Keratinocyte (primary cell): Measurements from ENCODE around the gene C11orf91. TPM values are rescaled to one million over a fixed set of nuclear protein-coding genes. Genes with fewer than 3 reads are reported as not detected.
"Not testable (repeated sequence)": the region's sequence is repeated elsewhere in the genome, so short reads cannot be mapped to it uniquely, and the experiment has no call there.

Source experiments
- DNase-seq: peaks from one replicate; pipeline ENCODE4 v3.0.0-alpha.2; 2011; ENCODE audit warnings: low read depth, missing footprints, low spot score
- FAIRE-seq: peaks from 2 replicates; lab custom pipeline; 2011; peaks lifted over from hg19 to GRCh38; lab: Jason Lieb, UNC
- H2AFZ ChIP-seq: 2 replicates; pipeline ENCODE4 v1.6.0; 2012; ENCODE audit warnings: low read length, control low read depth, inconsistent platforms; ENCODE audit not compliant: control insufficient read depth
- H3K27ac ChIP-seq: 2 replicates; pipeline ENCODE4 v1.5.1; 2011; ENCODE audit warnings: low read length; ENCODE audit not compliant: control insufficient read depth, insufficient read depth
- H3K27me3 ChIP-seq: 3 replicates; pipeline ENCODE4 v1.6.0; 2011; ENCODE audit warnings: low read length; ENCODE audit not compliant: control insufficient read depth, insufficient read depth; ENCODE audit errors: extremely low read depth
- H3K36me3 ChIP-seq, 2 experiments: 2 replicates in 1 of 2; 3 replicates in 1 of 2; pipeline ENCODE4 v1.5.1; 2011; ENCODE audit warnings: low read length in 2 of 2, mild to moderate bottlenecking in 1 of 2; ENCODE audit not compliant: control insufficient read depth in 2 of 2, insufficient read depth in 2 of 2; ENCODE audit errors: extremely low read depth in 1 of 2
- H3K4me1 ChIP-seq: 3 replicates; pipeline ENCODE4 v1.5.1; 2011; ENCODE audit warnings: low read length; ENCODE audit not compliant: control insufficient read depth, insufficient read depth; ENCODE audit errors: extremely low read depth
- H3K4me2 ChIP-seq: 3 replicates; pipeline ENCODE4 v1.6.0; 2011; ENCODE audit warnings: low read depth, low read length; ENCODE audit not compliant: control insufficient read depth, insufficient read depth; ENCODE audit errors: extremely low read depth
- H3K4me3 ChIP-seq, 3 experiments: fragments of 200-600 bp in 1 of 3; sonication (generic) in 1 of 3; 2 replicates in 2 of 3; 3 replicates in 1 of 3; pipeline ENCODE4 v1.5.1; 2011 to 2016; ENCODE audit warnings: low read length in 3 of 3, mild to moderate bottlenecking in 3 of 3, control low read depth in 2 of 3, inconsistent platforms in 1 of 3, low read depth in 1 of 3, mixed read lengths in 1 of 3, mixed run types in 1 of 3, moderate library complexity in 1 of 3; ENCODE audit not compliant: control insufficient read depth in 2 of 3, insufficient read depth in 2 of 3; ENCODE audit errors: extremely low read depth in 1 of 3
- H3K79me2 ChIP-seq: 2 replicates; pipeline ENCODE4 v1.6.0; 2012; ENCODE audit warnings: low read length; ENCODE audit not compliant: control insufficient read depth, insufficient read depth
- H3K9ac ChIP-seq: 3 replicates; pipeline ENCODE4 v1.6.0; 2011; ENCODE audit warnings: low read length; ENCODE audit not compliant: control insufficient read depth, insufficient read depth; ENCODE audit errors: extremely low read depth
- H3K9me1 ChIP-seq: 3 replicates; pipeline ENCODE4 v1.6.0; 2011; ENCODE audit warnings: low read length; ENCODE audit not compliant: control insufficient read depth, insufficient read depth; ENCODE audit errors: extremely low read depth
- H3K9me3 ChIP-seq: 2 replicates; pipeline ENCODE4 v1.5.1; 2012; ENCODE audit warnings: low read depth, low read length; ENCODE audit not compliant: control insufficient read depth
- H4K20me1 ChIP-seq: 3 replicates; pipeline ENCODE4 v1.6.0; 2011; ENCODE audit warnings: low read length; ENCODE audit not compliant: control insufficient read depth, insufficient read depth; ENCODE audit errors: extremely low read depth
- EZH2 ChIP-seq: IDR thresholded peaks from one replicate; pipeline ENCODE4 v1.6.1; 2012; ENCODE audit warnings: inconsistent platforms, mild to moderate bottlenecking, low read length, moderate library complexity
- dilution Hi-C: fragments of 300-500 bp; cut with MboI; formaldehyde crosslinking; loops from one replicate; pipeline ENCODE4 v1.7.0; 2020; ENCODE audit warnings: low sequenced_read_pairs; ENCODE audit not compliant: extremely low pct_ligation_motif_present
- polyA plus RNA-seq, 5 experiments: library from polyadenylated mRNA; depleted of rRNA in 3 of 5; stranded (reverse) in 3 of 5; stranded (forward) in 1 of 5; unstranded in 1 of 5; fragments of >200 nt; gene quantifications; 1 replicate in 1 of 5; 2 replicates in 3 of 5; 3 replicates in 1 of 5; pipeline versions ENCODE4 v1.2.1 to v1.2.3, GENCODE V29; 2011 to 2012; ENCODE audit warnings: missing spikeins in 2 of 5, low read depth in 1 of 5, low replicate concordance in 1 of 5
- TF ChIP-seq, protein P1 (sequence below), 3 experiments: IDR thresholded peaks in 1 of 3; conservative IDR thresholded peaks in 1 of 3; optimal IDR thresholded peaks in 1 of 3; 2 replicates in 2 of 3; 3 replicates in 1 of 3; pipeline versions ENCODE3 to v1.5.1; 2011; ENCODE audit warnings: low read length in 3 of 3, mild to moderate bottlenecking in 3 of 3, moderate library complexity in 2 of 3, control low read depth in 1 of 3, inconsistent platforms in 1 of 3; ENCODE audit not compliant: insufficient read depth in 2 of 3; ENCODE audit errors: extremely low read depth in 1 of 3

Gene C11orf91
- polyA plus RNA-seq, 1 donor (not counting 4 experiments of a cell fraction or from before 2014, with no cell fraction given) = 0.10 TPM

DNA sequence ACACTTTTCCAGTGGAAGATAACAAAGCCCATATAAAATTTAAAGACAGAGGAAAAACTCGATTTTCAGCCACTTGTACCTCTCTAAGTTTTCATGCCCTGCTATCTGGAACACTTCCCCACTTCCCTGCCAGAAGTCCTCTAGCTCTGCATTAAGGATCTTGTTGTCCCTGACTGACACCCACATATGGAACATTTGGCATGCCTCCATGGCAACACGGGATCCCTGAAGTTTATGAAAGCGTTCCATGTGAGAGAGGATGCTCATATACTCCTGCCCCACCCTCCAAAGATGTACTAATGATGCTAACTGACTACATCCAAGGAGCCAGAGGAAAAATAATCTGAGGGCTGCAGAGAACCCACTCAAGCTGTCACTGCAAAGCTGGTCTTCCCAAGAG is 8.8 kb upstream of the C11orf91 start:
- Histone ChIP-seq H3K9me1 (no peaks in the 10 kb centered on the region), H2AFZ (no peak overlapping the region), H3K27me3 (no peaks in the 10 kb centered on the region), H3K79me2 (peaks cover 38% of the 10 kb centered on the region), H3K9me3 (no peaks in the 10 kb centered on the region), H3K9ac (no peak overlapping the region), H3K36me3 (peaks cover 36 to 55% of the 10 kb centered on the region in 2 experiments), H4K20me1 (no peaks in the 10 kb centered on the region), H3K27ac (no peak overlapping the region), H3K4me3 (no peak overlapping the region), H3K4me2 (no peak overlapping the region), H3K4me1 (peaks cover 29% of the 10 kb centered on the region)
- FAIRE-seq (no peak), DNase-seq (no peak)
- dilution Hi-C loops = no loop called here
- TF ChIP-seq EZH2 = no peak
- TF ChIP-seq, protein P1, sequence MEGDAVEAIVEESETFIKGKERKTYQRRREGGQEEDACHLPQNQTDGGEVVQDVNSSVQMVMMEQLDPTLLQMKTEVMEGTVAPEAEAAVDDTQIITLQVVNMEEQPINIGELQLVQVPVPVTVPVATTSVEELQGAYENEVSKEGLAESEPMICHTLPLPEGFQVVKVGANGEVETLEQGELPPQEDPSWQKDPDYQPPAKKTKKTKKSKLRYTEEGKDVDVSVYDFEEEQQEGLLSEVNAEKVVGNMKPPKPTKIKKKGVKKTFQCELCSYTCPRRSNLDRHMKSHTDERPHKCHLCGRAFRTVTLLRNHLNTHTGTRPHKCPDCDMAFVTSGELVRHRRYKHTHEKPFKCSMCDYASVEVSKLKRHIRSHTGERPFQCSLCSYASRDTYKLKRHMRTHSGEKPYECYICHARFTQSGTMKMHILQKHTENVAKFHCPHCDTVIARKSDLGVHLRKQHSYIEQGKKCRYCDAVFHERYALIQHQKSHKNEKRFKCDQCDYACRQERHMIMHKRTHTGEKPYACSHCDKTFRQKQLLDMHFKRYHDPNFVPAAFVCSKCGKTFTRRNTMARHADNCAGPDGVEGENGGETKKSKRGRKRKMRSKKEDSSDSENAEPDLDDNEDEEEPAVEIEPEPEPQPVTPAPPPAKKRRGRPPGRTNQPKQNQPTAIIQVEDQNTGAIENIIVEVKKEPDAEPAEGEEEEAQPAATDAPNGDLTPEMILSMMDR (optimal IDR thresholded peaks at IDR 0.05 in 1 of 3, IDR thresholded peaks at IDR 0.05 in 1 of 3, conservative IDR thresholded peaks at IDR 0.05 in 1 of 3; ENCODE audit: extremely low read depth in 1 of 3, insufficient read depth in 2 of 3, low read length in 3 of 3) = no peak

DNA sequence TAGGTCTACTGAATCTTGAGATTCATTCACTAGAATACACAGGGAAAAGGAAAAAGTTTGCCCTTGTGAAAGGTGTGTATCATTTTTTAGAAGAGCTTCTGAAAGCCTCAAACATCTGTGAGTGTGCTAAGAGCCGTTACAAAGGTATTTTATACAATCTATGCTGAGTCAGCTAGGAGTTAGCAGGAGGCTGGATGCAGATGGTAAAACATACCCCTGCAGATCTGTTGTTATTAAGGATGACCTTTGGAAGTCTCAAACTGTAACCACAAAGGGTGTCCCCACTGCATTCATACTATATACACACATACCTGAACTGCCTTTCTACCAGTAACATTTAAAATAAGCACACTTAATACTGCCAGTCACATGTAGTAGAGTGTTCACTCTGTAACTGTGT is 8.4 kb upstream of the C11orf91 start:
- Histone ChIP-seq H3K79me2 (peaks cover 37% of the 10 kb centered on the region), H3K9me3 (no peaks in the 10 kb centered on the region), H3K9ac (no peak overlapping the region), H3K36me3 (peaks cover 39 to 52% of the 10 kb centered on the region in 2 experiments), H3K4me2 (no peak overlapping the region), H3K9me1 (no peaks in the 10 kb centered on the region), H3K27me3 (no peaks in the 10 kb centered on the region), H2AFZ (no peak overlapping the region), H3K27ac (no peak overlapping the region), H3K4me3 (no peak overlapping the region), H3K4me1 (peaks cover 34% of the 10 kb centered on the region), H4K20me1 (no peaks in the 10 kb centered on the region)
- dilution Hi-C loops = no loop called here
- TF ChIP-seq EZH2 = no peak
- TF ChIP-seq, protein P1 (optimal IDR thresholded peaks at IDR 0.05 in 1 of 3, IDR thresholded peaks at IDR 0.05 in 1 of 3, conservative IDR thresholded peaks at IDR 0.05 in 1 of 3; ENCODE audit: extremely low read depth in 1 of 3, insufficient read depth in 2 of 3, low read length in 3 of 3) = no peak
- no peak for FAIRE-seq
- DNase-seq = no peak

DNA sequence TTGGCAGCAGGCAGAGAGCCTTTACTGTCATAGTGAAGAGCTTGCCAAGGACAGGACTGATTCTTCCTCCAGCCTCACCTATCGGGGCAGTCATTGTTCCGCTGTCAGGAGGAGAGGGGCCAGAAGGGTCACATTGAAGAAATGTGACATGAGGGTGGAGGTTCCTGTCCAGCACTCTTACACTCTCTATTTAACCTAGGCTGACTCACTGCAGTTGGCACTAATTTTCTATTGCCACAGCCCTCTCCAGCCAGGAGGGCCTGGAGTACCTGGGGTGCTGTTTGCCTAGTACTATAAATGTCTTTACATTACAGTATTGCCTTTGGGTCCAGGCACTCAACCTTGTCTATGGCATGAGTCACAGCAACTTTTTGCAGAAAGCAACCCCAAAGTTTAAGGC is 7.2 kb upstream of the C11orf91 start:
- H3K27ac ChIP-seq, H3K4me3 ChIP-seq, DNase-seq, H3K27me3 ChIP-seq, dilution Hi-C loops, H3K9me1 ChIP-seq, H3K4me2 ChIP-seq, H3K9ac ChIP-seq, H2AFZ ChIP-seq, H3K9me3 ChIP-seq, H4K20me1 ChIP-seq: not testable (repeated sequence)
- H3K36me3 ChIP-seq = peaks cover 33 to 44% of the 10 kb centered on the region in 2 experiments
- peak; percentile 73 for FAIRE-seq
- H3K79me2 ChIP-seq = peaks cover 26% of the 10 kb centered on the region
- peaks cover 46% of the 10 kb centered on the region for H3K4me1 ChIP-seq
